KMS-11 (cell line): ENCODE data around the gene KRTAP2-3.
"Not testable (repeated sequence)": the region's sequence is repeated elsewhere in the genome, so short reads cannot be mapped to it uniquely, and the experiment has no call there.

Experiments
- H2AFZ ChIP-seq: fragments of 200-600 bp; sonication (generic); 2 replicates; pipeline ENCODE4 v1.6.1; 2016; ENCODE audit warnings: antibody characterized with exemption, mixed run types, low read depth
- H3K27ac ChIP-seq: fragments of 200-600 bp; sonication (generic); 2 replicates; pipeline ENCODE4 v1.6.1; 2016; ENCODE audit warnings: mild to moderate bottlenecking, mixed run types
- H3K27me3 ChIP-seq: fragments of 200-600 bp; sonication (generic); 2 replicates; pipeline ENCODE4 v1.6.1; 2017; ENCODE audit warnings: mild to moderate bottlenecking, low read depth, mixed run types, moderate library complexity; ENCODE audit not compliant: insufficient read depth
- H3K36me3 ChIP-seq: fragments of 200-600 bp; sonication (generic); 2 replicates; pipeline ENCODE4 v1.6.1; 2017; ENCODE audit warnings: mild to moderate bottlenecking, mixed run types; ENCODE audit not compliant: insufficient read depth
- H3K4me1 ChIP-seq: fragments of 200-600 bp; sonication (generic); 2 replicates; pipeline ENCODE4 v1.6.1; 2016; ENCODE audit warnings: mild to moderate bottlenecking, low read depth, mixed run types; ENCODE audit not compliant: poor library complexity, severe bottlenecking
- H3K4me2 ChIP-seq: fragments of 200-600 bp; sonication (generic); 2 replicates; pipeline ENCODE4 v1.7.0; 2016; ENCODE audit warnings: mild to moderate bottlenecking, mixed run types
- H3K4me3 ChIP-seq: fragments of 200-600 bp; sonication (generic); IDR thresholded peaks from 2 replicates; pipeline ENCODE4 v1.6.1; 2017; ENCODE audit warnings: low read depth, low read length, mixed read lengths; ENCODE audit not compliant: insufficient read depth
- H3K79me2 ChIP-seq: fragments of 200-600 bp; sonication (generic); 2 replicates; pipeline ENCODE4 v1.6.1; 2016; ENCODE audit warnings: low read depth, mixed run types; ENCODE audit not compliant: insufficient read depth
- H3K9ac ChIP-seq: fragments of 200-600 bp; sonication (generic); 2 replicates; pipeline ENCODE4 v1.6.1; 2016; ENCODE audit warnings: mild to moderate bottlenecking, mixed run types
- H4K20me1 ChIP-seq: fragments of 200-600 bp; sonication (generic); 2 replicates; pipeline ENCODE4 v1.6.1; 2016; ENCODE audit warnings: mild to moderate bottlenecking, mixed run types; ENCODE audit not compliant: insufficient read depth
- TF ChIP-seq, protein P1 (sequence below): fragments of 200-600 bp; sonication (generic); conservative IDR thresholded peaks from 2 replicates; pipeline ENCODE4 v1.6.1; 2017; ENCODE audit warnings: low read depth, mild to moderate bottlenecking, antibody characterized with exemption, low read length, moderate library complexity, mixed read lengths

KRTAP2-3 gene

DNA sequence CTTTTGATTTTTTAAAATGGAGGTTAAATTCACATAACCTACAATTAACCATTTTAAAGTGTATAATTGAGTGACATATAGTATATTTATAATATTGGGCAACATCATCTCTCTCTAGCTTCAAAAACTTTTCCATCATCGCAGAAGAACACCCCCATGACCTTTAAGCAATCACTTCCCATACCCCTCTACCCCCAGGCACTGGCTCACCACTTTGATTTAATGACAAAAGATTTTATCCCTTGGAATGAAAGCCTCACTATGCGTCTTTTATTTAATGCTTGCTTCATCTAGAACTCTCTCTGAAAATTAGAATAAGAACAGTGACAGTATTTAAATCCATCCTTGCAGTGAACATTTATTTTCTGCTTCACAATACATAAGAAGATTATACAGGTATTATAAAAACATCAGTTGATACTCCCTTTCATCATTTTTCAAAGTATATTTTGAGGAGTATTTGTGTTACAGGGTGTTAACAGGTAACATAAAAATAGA is 22.0 kb downstream of the KRTAP2-3 start:
- no peaks in the 10 kb centered on the region for H3K4me1 ChIP-seq
- H3K27me3 ChIP-seq, result no peaks in the 10 kb centered on the region
- H3K4me2 ChIP-seq, result no peak overlapping the region
- no peaks in the 10 kb centered on the region for H4K20me1 ChIP-seq
- no peaks in the 10 kb centered on the region for H3K36me3 ChIP-seq
- no peak overlapping the region for H2AFZ ChIP-seq
- no peak overlapping the region for H3K9ac ChIP-seq
- H3K4me3 ChIP-seq, result no peak overlapping the region
- no peak overlapping the region for H3K27ac ChIP-seq
- no peaks in the 10 kb centered on the region for H3K79me2 ChIP-seq
- TF ChIP-seq, protein P1, sequence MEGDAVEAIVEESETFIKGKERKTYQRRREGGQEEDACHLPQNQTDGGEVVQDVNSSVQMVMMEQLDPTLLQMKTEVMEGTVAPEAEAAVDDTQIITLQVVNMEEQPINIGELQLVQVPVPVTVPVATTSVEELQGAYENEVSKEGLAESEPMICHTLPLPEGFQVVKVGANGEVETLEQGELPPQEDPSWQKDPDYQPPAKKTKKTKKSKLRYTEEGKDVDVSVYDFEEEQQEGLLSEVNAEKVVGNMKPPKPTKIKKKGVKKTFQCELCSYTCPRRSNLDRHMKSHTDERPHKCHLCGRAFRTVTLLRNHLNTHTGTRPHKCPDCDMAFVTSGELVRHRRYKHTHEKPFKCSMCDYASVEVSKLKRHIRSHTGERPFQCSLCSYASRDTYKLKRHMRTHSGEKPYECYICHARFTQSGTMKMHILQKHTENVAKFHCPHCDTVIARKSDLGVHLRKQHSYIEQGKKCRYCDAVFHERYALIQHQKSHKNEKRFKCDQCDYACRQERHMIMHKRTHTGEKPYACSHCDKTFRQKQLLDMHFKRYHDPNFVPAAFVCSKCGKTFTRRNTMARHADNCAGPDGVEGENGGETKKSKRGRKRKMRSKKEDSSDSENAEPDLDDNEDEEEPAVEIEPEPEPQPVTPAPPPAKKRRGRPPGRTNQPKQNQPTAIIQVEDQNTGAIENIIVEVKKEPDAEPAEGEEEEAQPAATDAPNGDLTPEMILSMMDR, result no peak

DNA sequence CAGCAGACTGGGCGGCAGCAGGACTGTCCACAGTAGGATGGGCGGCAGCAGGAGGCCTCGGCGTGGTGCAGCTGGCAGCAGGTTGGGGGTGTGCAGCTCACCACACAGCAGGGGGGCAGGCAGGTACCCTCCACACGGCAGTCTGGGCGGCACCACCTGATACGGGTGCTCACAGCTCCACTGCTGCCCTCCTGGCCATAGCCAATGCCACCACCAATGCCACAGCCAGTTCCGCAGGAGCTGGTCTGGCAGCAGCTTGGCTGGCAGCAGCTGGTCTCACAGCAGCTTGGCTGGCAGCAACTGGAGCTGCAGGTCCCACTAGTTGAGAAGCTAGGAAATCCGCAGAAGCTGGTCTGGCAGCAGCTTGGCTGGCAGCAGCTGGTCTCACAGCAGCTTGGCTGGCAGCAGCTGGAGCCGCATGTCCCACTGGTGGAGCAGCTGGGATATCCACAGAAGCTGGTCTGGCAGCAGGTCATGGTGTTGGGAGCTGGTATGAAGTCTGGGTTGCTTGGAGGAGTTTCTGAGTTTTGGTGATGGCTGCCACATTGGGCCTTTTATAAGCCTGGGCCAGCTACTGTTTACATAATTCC is 25.5 kb downstream of the KRTAP2-3 start, which contains the start of gene KRTAP1-3:
Gene KRTAP1-3, minus strand, starts transcription at position 529 of the 590 bp plus-strand sequence. Its CDS starts 53 bp downstream, at position 476.
- not testable (repeated sequence) for H3K36me3 ChIP-seq, H2AFZ ChIP-seq, H3K27me3 ChIP-seq

DNA sequence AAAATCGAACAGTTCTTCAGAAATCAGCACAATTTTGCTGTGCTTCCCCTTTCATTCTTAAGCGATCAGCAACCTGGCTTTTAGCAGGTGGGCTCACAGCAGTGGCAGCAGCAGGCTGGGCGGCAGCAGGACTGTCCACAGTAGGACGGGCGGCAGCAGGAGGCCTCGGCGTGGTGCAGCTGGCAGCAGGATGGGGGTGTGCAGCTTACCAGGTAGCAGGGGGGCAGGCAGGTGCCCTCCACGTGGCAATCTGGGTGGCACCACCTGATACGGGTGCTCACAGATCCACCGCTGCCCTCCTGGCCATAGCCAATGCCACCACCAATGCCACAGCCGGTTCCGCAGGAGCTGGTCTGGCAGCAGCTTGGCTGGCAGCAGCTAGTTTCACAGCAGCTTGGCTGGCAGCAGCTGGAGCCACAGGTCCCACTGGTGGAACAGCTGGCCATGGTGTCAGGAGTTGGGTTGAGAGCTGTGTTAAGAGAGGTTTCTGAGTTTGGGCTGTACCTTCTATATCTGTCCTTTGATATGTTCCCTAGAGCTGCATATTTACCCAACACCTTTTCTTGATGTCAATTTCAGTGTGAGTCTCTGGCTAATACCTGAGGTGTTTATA is 30.2 kb downstream of the KRTAP2-3 start, which contains the start of gene KRTAP1-4:
Gene KRTAP1-4, minus strand, starts transcription at position 563 of the 613 bp plus-strand sequence. Its CDS starts 117 bp downstream, at position 446.
- Histone ChIP-seq H3K79me2 (no peaks in the 10 kb centered on the region), H2AFZ (no peak within 1 kb of the TSS), H3K4me2 (no peak within 1 kb of the TSS), H3K4me1 (no peaks in the 10 kb centered on the region), H3K27ac (no peak within 1 kb of the TSS), H3K4me3 (no peak within 1 kb of the TSS), H3K9ac (no peak within 1 kb of the TSS), H3K36me3 (no peaks in the 10 kb centered on the region), H4K20me1 (no peaks in the 10 kb centered on the region), H3K27me3 (no peaks in the 10 kb centered on the region)
- TF ChIP-seq, protein P1, result no peak

More for the DNA sequence above, 25.5 kb downstream of the KRTAP2-3 start, which contains the start of gene KRTAP1-3:
- H4K20me1 ChIP-seq, H3K27ac ChIP-seq, H3K4me2 ChIP-seq, H3K9ac ChIP-seq, H3K4me1 ChIP-seq, H3K79me2 ChIP-seq, H3K4me3 ChIP-seq: not testable (repeated sequence)

DNA sequence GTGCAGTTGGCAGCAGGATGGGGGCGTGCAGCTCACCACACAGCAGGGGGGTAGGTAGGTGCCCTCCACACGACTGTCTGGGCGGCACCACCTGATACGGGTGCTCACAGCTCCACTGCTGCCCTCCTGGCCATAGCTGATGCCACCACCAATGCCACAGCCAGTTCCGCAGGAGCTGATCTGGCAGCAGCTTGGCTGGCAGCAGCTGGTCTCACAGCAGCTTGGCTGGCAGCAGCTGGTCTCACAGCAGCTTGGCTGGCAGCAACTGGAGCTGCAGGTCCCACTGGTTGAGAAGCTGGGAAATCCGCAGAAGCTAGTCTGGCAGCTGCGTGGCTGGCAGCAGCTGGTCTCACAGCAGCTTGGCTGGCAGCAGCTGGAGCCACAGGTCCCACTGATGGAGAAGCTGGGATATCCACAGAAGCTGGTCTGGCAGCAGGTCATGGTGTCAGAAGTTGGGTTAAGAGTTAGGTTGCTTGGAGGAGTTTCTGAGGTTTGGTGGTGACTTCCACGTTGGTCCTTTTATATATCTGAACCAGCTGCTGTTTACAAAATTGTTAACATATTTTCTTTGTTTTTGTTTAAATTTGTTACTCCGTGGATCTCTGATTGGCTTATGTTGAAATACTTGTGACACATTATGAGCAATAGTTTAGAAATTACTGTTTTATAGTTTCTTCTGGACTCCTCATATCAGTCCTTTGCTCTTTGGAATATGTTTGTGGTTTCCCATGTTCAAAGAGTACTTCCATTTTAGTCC is 33.0 kb downstream of the KRTAP2-3 start, which contains the start of gene KRTAP1-5:
Gene KRTAP1-5, minus strand, starts transcription at position 494 of the 757 bp plus-strand sequence. Its CDS starts 53 bp downstream, at position 441.
- no peaks in the 10 kb centered on the region for H3K4me1 ChIP-seq
- no peak within 1 kb of the TSS for H2AFZ ChIP-seq
- H3K4me2 ChIP-seq, result no peak within 1 kb of the TSS
- H3K27me3 ChIP-seq, result no peaks in the 10 kb centered on the region
- H3K9ac ChIP-seq, result no peak within 1 kb of the TSS
- TF ChIP-seq, protein P1, result no peak
- no peaks in the 10 kb centered on the region for H3K79me2 ChIP-seq
- H4K20me1 ChIP-seq, result no peaks in the 10 kb centered on the region
- no peaks in the 10 kb centered on the region for H3K36me3 ChIP-seq
- H3K4me3 ChIP-seq, result no peak within 1 kb of the TSS
- no peak within 1 kb of the TSS for H3K27ac ChIP-seq
